Stimulated activated CD4-positive, alpha-beta T cell treated with anti-CD3 and anti-CD28 coated beads, Interleukin-15, amount 100 ng/mL, for 24 hours (primary cell): Measurements from ENCODE around the gene LIME1.
"Not testable (repeated sequence)": the region's sequence is repeated elsewhere in the genome, so short reads cannot be mapped to it uniquely, and the experiment has no call there.

Experiments used
- DNase-seq: peaks from one replicate; pipeline ENCODE4 v3.0.0-alpha.2; 2020

The LIME1 gene

DNA sequence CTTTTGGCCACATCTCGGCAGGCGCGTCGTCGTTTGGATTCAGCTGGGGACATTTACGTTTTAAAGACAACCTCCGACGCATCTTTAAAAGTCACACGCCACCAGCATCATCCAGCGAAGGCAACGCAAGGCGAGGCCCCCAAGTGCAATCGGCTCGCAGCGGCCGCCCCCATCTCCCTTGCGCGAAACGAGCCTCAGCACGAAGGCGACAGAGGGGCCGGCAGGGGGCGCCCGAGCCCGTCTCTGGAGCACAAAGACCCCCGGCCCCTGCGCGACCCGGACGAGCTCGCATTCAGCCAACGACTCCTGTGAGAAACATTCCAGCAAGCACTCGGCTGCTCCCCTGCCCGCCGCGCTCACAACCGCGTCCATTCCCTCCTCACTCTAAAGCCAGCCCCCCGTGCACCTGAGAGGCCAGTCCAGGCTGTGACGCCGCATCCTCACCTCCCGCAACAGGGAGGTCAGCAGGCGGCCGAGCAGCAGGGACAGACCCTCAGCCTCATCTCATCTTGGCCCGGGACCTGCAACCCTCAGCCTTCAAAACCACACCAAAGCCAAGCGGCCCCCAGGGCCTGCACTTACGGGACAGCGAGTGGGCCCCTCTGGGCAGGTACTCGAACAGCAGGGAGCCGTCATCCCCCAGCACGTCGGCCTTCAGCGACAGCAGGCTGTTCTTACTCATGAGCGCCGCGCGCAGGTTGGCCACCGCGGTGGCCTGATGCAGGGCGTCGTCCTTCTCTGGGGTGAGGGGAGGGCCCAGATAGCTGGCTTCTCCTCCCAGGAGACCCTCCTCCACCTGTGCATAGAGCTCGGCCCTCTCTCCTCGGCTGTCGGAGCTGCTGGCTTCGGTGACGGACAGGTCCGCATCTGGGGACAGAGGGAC lies 38.9 kb downstream of the LIME1 start:
- DNase-seq, result peak; percentile 57

GRCh38 chr20:63776875-63777274 lies 40.4 kb downstream of the LIME1 start:
- DNase-seq, result not testable (repeated sequence)

DNA sequence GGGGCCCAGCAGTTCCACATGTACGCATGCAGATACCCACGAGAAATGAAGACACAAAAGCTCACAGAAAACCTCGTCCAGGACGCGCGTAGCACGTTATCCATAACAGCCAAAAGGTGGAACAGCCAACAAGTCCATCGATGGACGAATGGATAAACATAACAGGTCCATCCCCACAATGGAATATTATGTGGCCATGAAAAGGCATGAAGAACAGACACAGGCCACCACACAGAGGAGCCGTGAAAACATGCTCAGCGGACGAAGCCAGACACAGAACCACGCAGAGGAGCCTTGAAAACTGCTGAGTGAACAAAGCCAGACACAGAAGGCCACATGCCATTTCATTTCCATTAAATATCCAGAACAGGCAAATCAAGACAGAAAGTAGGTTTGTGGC lies 41.1 kb downstream of the LIME1 start:
- DNase-seq, result no peak

- DNase-seq, result no peak
Observed at GRCh38 chr20:63778034-63778752, 41.7 kb downstream of the LIME1 start.

- DNase-seq, result no peak
Observed at GRCh38 chr20:63778857-63779256, 42.4 kb downstream of the LIME1 start.

DNA sequence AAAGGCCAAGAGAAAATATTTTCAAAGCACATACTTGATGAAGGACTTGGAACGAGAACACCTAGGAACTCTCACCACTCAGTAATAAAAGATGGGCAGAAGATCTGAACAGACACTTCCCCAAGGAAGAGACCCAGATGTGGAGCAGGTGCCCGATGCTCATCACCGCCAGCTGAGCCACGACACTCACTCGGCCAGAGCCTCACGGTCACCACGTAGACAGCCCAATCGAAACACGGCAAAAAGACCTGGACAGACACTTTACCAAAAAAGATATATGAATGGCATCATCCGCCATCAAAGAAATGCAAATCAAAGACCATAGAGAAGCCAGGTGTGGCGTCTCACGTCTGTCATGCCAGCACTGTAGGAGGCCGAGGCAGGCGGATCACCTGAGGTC lies 44.7 kb downstream of the LIME1 start:
- no peak for DNase-seq

DNA sequence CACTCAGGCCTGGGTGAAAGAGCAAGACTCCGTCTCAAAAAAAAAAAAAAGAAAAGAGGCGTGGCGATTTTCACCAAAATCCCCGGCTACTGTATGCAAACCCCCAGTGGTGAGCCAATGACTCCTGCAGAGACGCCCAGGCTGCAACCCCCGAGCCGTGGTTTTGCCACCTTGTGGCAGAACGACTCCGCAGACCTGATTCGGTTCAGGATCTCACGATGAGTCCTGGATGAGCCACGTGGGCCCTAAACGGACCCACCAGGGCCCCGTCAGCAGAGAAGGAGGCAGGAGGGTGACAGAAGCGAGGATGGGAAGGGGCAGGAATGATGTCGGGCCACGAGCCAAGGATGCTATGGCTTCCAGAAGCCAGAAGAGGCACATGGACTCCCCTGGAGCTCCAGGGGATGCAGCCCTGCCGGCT lies 45.6 kb downstream of the LIME1 start:
- DNase-seq, result peak; percentile 44

GRCh38 chr20:63782521-63782971 lies 46.1 kb downstream of the LIME1 start:
- no peak for DNase-seq

DNA sequence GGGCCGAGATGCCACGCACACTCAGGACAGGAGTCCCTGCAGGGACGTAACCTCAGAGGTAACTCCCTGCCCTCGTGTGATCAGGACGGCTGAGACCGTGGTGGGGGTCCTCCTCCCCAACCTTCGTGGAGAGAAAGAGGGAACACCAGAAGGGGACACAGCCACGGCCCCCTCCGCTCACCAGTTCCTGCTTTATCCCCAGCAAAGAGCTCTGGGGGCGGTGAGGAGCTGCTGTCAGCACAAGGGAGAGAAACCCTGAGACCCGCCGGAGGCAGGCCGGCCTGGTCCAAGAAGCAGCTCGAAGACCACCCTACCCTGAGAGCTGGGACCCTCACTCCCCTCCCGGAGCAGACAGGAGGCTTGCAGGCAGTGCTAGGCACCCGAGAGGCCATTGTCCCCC lies 47.5 kb downstream of the LIME1 start:
- no peak for DNase-seq

- no peak for DNase-seq
Observed at GRCh38 chr20:63785691-63786131, 49.2 kb downstream of the LIME1 start.

- no peak for DNase-seq
Observed at GRCh38 chr20:63787302-63787701, 50.8 kb downstream of the LIME1 start.

- DNase-seq, result no peak
Observed at GRCh38 chr20:63787749-63788148, 51.3 kb downstream of the LIME1 start.
